Measurements from ENCODE around the gene TAOK1.

DNA sequence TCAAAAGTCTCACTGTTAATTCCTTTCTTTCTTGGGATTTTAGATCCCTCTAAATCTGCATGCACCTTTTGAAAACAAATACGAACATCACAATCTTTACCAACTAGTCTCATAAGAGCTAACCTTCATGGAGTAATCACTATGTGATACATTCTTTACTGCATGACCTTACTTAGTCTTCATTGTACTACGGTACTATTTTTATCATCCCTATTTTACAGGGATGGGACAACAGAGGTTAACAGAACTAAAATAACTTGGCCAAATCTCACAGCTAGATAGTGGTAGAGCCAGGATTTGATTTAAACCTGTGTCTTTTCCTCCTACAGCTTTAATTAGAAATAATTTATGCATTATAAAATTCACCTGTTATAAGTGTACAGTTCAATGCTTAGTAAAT is 32.9 kb upstream of the TAOK1 start:
- TF ChIP-seq, protein P1, sequence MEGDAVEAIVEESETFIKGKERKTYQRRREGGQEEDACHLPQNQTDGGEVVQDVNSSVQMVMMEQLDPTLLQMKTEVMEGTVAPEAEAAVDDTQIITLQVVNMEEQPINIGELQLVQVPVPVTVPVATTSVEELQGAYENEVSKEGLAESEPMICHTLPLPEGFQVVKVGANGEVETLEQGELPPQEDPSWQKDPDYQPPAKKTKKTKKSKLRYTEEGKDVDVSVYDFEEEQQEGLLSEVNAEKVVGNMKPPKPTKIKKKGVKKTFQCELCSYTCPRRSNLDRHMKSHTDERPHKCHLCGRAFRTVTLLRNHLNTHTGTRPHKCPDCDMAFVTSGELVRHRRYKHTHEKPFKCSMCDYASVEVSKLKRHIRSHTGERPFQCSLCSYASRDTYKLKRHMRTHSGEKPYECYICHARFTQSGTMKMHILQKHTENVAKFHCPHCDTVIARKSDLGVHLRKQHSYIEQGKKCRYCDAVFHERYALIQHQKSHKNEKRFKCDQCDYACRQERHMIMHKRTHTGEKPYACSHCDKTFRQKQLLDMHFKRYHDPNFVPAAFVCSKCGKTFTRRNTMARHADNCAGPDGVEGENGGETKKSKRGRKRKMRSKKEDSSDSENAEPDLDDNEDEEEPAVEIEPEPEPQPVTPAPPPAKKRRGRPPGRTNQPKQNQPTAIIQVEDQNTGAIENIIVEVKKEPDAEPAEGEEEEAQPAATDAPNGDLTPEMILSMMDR (IDR thresholded peaks at IDR 0.05): no peak
- TF ChIP-seq POLR2AphosphoS5 (IDR thresholded peaks at IDR 0.05) (no peak), EP300 (IDR thresholded peaks at IDR 0.05) (no peak)
